WTC11 (cell line): ENCODE results near the gene CLDN5. TPM values are rescaled to one million over a fixed set of nuclear protein-coding genes. Genes with fewer than 3 reads are reported as not detected.

Experiments used
- ATAC-seq: fragments of 200-7000 bp; cut with Tn5 transposase; 2 replicates; pipeline ENCODE4 v1.10.0; 2021; ENCODE audit warnings: mild to moderate bottlenecking, moderate library complexity
- CTCF ChIA-PET: fragments of 300-600 bp; sonication (Branson Sonifier 250); formaldehyde crosslinking; loops from one replicate; lab custom pipeline; 2021; ENCODE audit warnings: antibody characterized with exemption; lab: Charles Lee
- POLR2A ChIA-PET: fragments of 350-600 bp; sonication (Branson Sonifier 250); formaldehyde crosslinking; loops from one replicate; lab custom pipeline; 2021; ENCODE audit warnings: antibody characterized with exemption; lab: Charles Lee
- DNase-seq: peaks from one replicate; pipeline ENCODE4 v3.0.0; 2021; ENCODE audit warnings: low spot score
- H3K27ac Mint-ChIP-seq: 2 replicates; pipeline ENCODE4 v1.8.0; 2021; ENCODE audit warnings: mixed read lengths
- H3K27me3 Mint-ChIP-seq: 2 replicates; pipeline ENCODE4 v1.8.0; 2021; ENCODE audit warnings: low read depth, mild to moderate bottlenecking, moderate library complexity, mixed read lengths
- H3K36me3 Mint-ChIP-seq: 2 replicates; pipeline ENCODE4 v1.8.0; 2021; ENCODE audit warnings: mixed read lengths
- H3K4me1 Mint-ChIP-seq: 2 replicates; pipeline ENCODE4 v1.8.0; 2022; ENCODE audit warnings: mixed read lengths
- H3K4me3 Mint-ChIP-seq: 2 replicates; pipeline ENCODE4 v1.8.0; 2021; ENCODE audit warnings: mild to moderate bottlenecking, moderate library complexity, mixed read lengths
- H3K9me3 Mint-ChIP-seq: 2 replicates; pipeline ENCODE4 v1.8.0; 2021; ENCODE audit warnings: mixed read lengths
- CREM ChIP-seq: sonication (generic); formaldehyde crosslinking; IDR thresholded peaks from 2 replicates; pipeline ENCODE4 v1.8.1; 2022; ENCODE audit warnings: mild to moderate bottlenecking, missing genetic modification reagents, moderate library complexity
- E2F4 ChIP-seq: sonication (generic); formaldehyde crosslinking; IDR thresholded peaks from 2 replicates; pipeline ENCODE4 v1.8.1; 2022; ENCODE audit warnings: low read depth, mild to moderate bottlenecking, moderate library complexity, missing genetic modification reagents, borderline replicate concordance
- E2F5 ChIP-seq: sonication (generic); formaldehyde crosslinking; IDR thresholded peaks from 2 replicates; pipeline ENCODE4 v1.8.1; 2022; ENCODE audit warnings: mild to moderate bottlenecking, moderate library complexity, missing genetic modification reagents
- FOXK1 ChIP-seq: sonication (generic); formaldehyde crosslinking; IDR thresholded peaks from 2 replicates; pipeline ENCODE4 v1.8.0; 2022; ENCODE audit warnings: mild to moderate bottlenecking, moderate library complexity, missing genetic modification reagents
- FOXP1 ChIP-seq: sonication (generic); formaldehyde crosslinking; IDR thresholded peaks from 2 replicates; pipeline ENCODE4 v1.8.0; 2022; ENCODE audit warnings: missing genetic modification reagents, mild to moderate bottlenecking, moderate library complexity, borderline replicate concordance
- FOXP4 ChIP-seq: sonication (generic); formaldehyde crosslinking; IDR thresholded peaks from 2 replicates; pipeline ENCODE4 v1.8.0; 2022; ENCODE audit warnings: mild to moderate bottlenecking, missing genetic modification reagents
- GABPB1 ChIP-seq: sonication (generic); formaldehyde crosslinking; IDR thresholded peaks from 2 replicates; pipeline ENCODE4 v1.8.1; 2023; ENCODE audit warnings: mild to moderate bottlenecking, missing genetic modification reagents
- MAX ChIP-seq: sonication (generic); formaldehyde crosslinking; IDR thresholded peaks from 2 replicates; pipeline ENCODE4 v1.8.0; 2022; ENCODE audit warnings: mild to moderate bottlenecking, missing genetic modification reagents
- NFYB ChIP-seq: sonication (generic); formaldehyde crosslinking; conservative IDR thresholded peaks from 2 replicates; pipeline ENCODE4 v1.8.0; 2022; ENCODE audit warnings: low read depth, missing genetic modification reagents
- SMAD3 ChIP-seq: sonication (generic); formaldehyde crosslinking; IDR thresholded peaks from 2 replicates; pipeline ENCODE4 v1.8.0; 2022; ENCODE audit warnings: missing genetic modification reagents, mild to moderate bottlenecking, borderline replicate concordance
- SP1 ChIP-seq: sonication (generic); formaldehyde crosslinking; conservative IDR thresholded peaks from 2 replicates; pipeline ENCODE4 v1.8.1; 2022; ENCODE audit warnings: missing genetic modification reagents
- STAT6 ChIP-seq: sonication (generic); formaldehyde crosslinking; conservative IDR thresholded peaks from 2 replicates; pipeline ENCODE4 v1.8.1; 2023; ENCODE audit warnings: mild to moderate bottlenecking, low read depth, missing genetic modification reagents, moderate library complexity
- ZSCAN18 ChIP-seq: fragments of 250-450 bp; sonication (Bioruptor Pico); IDR thresholded peaks from 2 replicates; pipeline ENCODE4 v2.1.2; 2022; ENCODE audit warnings: mild to moderate bottlenecking, moderate library complexity
- total RNA-seq: library from RNA; stranded (reverse); gene quantifications from 3 replicates; pipeline ENCODE4 v1.2.3, GENCODE V29; 2021

CLDN5 gene
- total RNA-seq, 1 experiment from 2014 or later: 1.0 TPM

- Mint-ChIP-seq H3K4me1 (peaks cover 23% of the 10 kb centered on the region), H3K9me3 (no peaks in the 10 kb centered on the region), H3K27ac (peak within 1 kb of the TSS; percentile 99), H3K27me3 (no peaks in the 10 kb centered on the region), H3K4me3 (peak within 1 kb of the TSS; percentile 96)
- ATAC-seq: peak; percentile 96
- CTCF ChIA-PET: interaction anchor here (0.6 to 2.9 kb wide), 14 partner anchors 14 to 335 kb away, joined by 3 to 18 read pairs (median 4); partner anchors contain the start of gene ESS2
- TF ChIP-seq MAX (CRISPR knock-in tag): peak; percentile 48; the same call in 1 of the 2 replicates
- peak; percentile 82 for TF ChIP-seq NFYB (CRISPR knock-in tag)
- TF ChIP-seq ZSCAN18: no peak
- peak; percentile 86; the same call in 1 of the 2 replicates for TF ChIP-seq E2F4 (CRISPR knock-in tag)
- TF ChIP-seq E2F5 (CRISPR knock-in tag): peak; percentile 48
- TF ChIP-seq SP1 (CRISPR knock-in tag): peak; percentile 33; the same call in 1 of the 2 replicates
- TF ChIP-seq FOXP1 (CRISPR knock-in tag): peak; percentile 65; the same call in 1 of the 2 replicates
- peak; percentile 59; the same call in 1 of the 2 replicates for TF ChIP-seq FOXK1 (CRISPR knock-in tag)
- no peak for TF ChIP-seq STAT6 (CRISPR knock-in tag)
- TF ChIP-seq, all 79 proteins: peak for 7
- peak; percentile 95 for DNase-seq
- peaks cover 20% of the 10 kb centered on the region for H3K36me3 Mint-ChIP-seq
- POLR2A ChIA-PET: interaction anchor here (0.6 to 1.0 kb wide), 6 partner anchors 20 to 183 kb away, joined by 3 to 5 read pairs (median 4); partner anchors contain the start of genes C22orf39 and HIRA
Observed at GRCh38 chr22:19479355-19480172, 44.6 kb downstream of the CLDN5 start, which contains the start of gene CDC45. CDC45 (plus strand) TSS chr22:19479920; CDS start chr22:19479969, 49 bp downstream.

DNA sequence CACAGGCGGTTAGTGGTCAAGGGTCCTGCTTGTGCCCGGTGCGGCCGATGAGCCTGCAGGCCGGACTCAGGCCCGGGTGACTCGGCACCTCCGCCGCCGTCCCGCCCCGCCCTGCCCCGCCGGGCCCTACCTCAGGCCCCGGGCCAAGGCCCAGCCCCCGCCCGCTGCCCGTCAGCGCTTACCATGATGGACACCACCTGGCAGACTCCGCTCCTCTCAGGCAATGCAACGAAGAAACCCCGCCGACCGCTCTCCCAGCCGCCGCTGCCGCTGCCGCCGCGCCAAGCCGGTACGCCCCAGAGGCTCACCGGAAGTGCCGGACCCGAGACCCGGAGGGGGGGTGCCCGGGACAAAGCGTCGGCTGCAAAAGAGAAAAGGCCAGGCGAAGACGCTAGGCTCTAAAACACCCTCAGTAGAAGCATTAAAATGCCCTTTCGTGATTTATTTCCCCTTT, 45.3 kb downstream of the CLDN5 start, which contains the start of gene UFD1:
Gene UFD1 (minus strand): TSS at position 293 of the 454 bp plus-strand sequence. CDS start 108 bp downstream, at position 185.
- H3K4me3 Mint-ChIP-seq: peak within 1 kb of the TSS; percentile 96
- no peaks in the 10 kb centered on the region for H3K27me3 Mint-ChIP-seq
- peak; percentile 62 for ATAC-seq
- H3K36me3 Mint-ChIP-seq: peaks cover 13% of the 10 kb centered on the region
- peaks cover 23% of the 10 kb centered on the region for H3K4me1 Mint-ChIP-seq
- TF ChIP-seq FOXP4 (CRISPR knock-in tag): peak; percentile 55; the same call in 1 of the 2 replicates
- no peak for TF ChIP-seq SP1 (CRISPR knock-in tag)
- peak; percentile 74; the same call in 1 of the 2 replicates for TF ChIP-seq GABPB1 (CRISPR knock-in tag)
- TF ChIP-seq CREM (CRISPR knock-in tag): peak; percentile 10; the same call in 1 of the 2 replicates
- no peak for TF ChIP-seq SMAD3 (CRISPR knock-in tag)
- peak; percentile 54; the same call in 1 of the 2 replicates for TF ChIP-seq E2F5 (CRISPR knock-in tag)
- DNase-seq: peak; percentile 85
- ChIA-PET POLR2A (interaction anchor here (0.7 to 1.0 kb wide), 4 partner anchors 32 to 183 kb away, joined by 3 to 4 read pairs (median 4); partner anchors contain the start of gene C22orf39), CTCF (interaction anchor here (0.6 to 2.9 kb wide), 12 partner anchors 76 to 335 kb away, joined by 3 to 18 read pairs (median 5); partner anchors contain the start of gene ESS2)
- H3K27ac Mint-ChIP-seq: peak within 1 kb of the TSS; percentile 99
- no peaks in the 10 kb centered on the region for H3K9me3 Mint-ChIP-seq
